ENCODE measurements around the gene SLTM.
"Not testable (repeated sequence)": the region's sequence is repeated elsewhere in the genome, so short reads cannot be mapped to it uniquely, and the experiment has no call there.

Gene SLTM

GRCh38 chr15:58852347-58852746, 81.1 kb downstream of the SLTM start:
- Histone ChIP-seq H3K4me2 (ENCODE audit: low read length) (no peak overlapping the region), H3K36me3 (ENCODE audit: control insufficient read depth, low read length) (no peaks in the 10 kb centered on the region), H4K20me1 (ENCODE audit: control insufficient read depth, insufficient read depth, low read depth, low read length) (no peaks in the 10 kb centered on the region), H3K27me3 (ENCODE audit: control insufficient read depth, low read length) (no peaks in the 10 kb centered on the region), H3K9me2 (replicated peaks; ENCODE audit: control insufficient read depth, low read length) (no peaks in the 10 kb centered on the region), H3K4me1 (ENCODE audit: control insufficient read depth, low read length) (0 out of 2 replicates have a peak, but pooled peaks cover 4% of the 10 kb centered on the region), H3F3A (ENCODE audit: control insufficient read depth, insufficient read depth) (no peaks in the 10 kb centered on the region), H3K9me3 (ENCODE audit: control insufficient read depth, insufficient read depth, low read length) (no peaks in the 10 kb centered on the region), H3K79me2 (ENCODE audit: control insufficient read depth, low read length) (no peaks in the 10 kb centered on the region), H3K4me3 (ENCODE audit: low read length) (no peak overlapping the region), H3K27ac (ENCODE audit: low read depth, low read length) (no peak overlapping the region)
- peak; percentile 27 for TF ChIP-seq CTCF (IDR thresholded peaks at IDR 0.05; ENCODE audit: low read depth, low read length, poor library complexity, severe bottlenecking)
- no peak for TF ChIP-seq EZH2phosphoT487 (IDR thresholded peaks at IDR 0.05; ENCODE audit: borderline replicate concordance, low read length)

GRCh38 chr15:58851205-58851604, 82.3 kb downstream of the SLTM start:
- H3K36me3 ChIP-seq (ENCODE audit: control insufficient read depth, low read length); H3K79me2 ChIP-seq (ENCODE audit: control insufficient read depth, low read length); H3K4me2 ChIP-seq (ENCODE audit: low read length); H3K27me3 ChIP-seq (ENCODE audit: control insufficient read depth, low read length); H3K9me2 ChIP-seq (replicated peaks; ENCODE audit: control insufficient read depth, low read length); H3K9me3 ChIP-seq (ENCODE audit: control insufficient read depth, insufficient read depth, low read length); H3K27ac ChIP-seq (ENCODE audit: low read depth, low read length); H3K4me3 ChIP-seq (ENCODE audit: low read length); H3K4me1 ChIP-seq (ENCODE audit: control insufficient read depth, low read length); H3F3A ChIP-seq (ENCODE audit: control insufficient read depth, insufficient read depth); H4K20me1 ChIP-seq (ENCODE audit: control insufficient read depth, insufficient read depth, low read depth, low read length): not testable (repeated sequence)

GRCh38 chr15:58842713-58843396, 90.6 kb downstream of the SLTM start:
- H3K9me2 ChIP-seq (replicated peaks; ENCODE audit: control insufficient read depth, low read length), result no peaks in the 10 kb centered on the region
- H3K9me3 ChIP-seq (ENCODE audit: control insufficient read depth, insufficient read depth, low read length), result no peaks in the 10 kb centered on the region
- H4K20me1 ChIP-seq (ENCODE audit: control insufficient read depth, insufficient read depth, low read depth, low read length), result no peaks in the 10 kb centered on the region
- TF ChIP-seq EZH2phosphoT487 (IDR thresholded peaks at IDR 0.05; ENCODE audit: borderline replicate concordance, low read length), result no peak
- no peak for TF ChIP-seq CTCF (IDR thresholded peaks at IDR 0.05; ENCODE audit: low read depth, low read length, poor library complexity, severe bottlenecking)
- no peaks in the 10 kb centered on the region for H3K4me1 ChIP-seq (ENCODE audit: control insufficient read depth, low read length)
- no peak overlapping the region for H3K4me2 ChIP-seq (ENCODE audit: low read length)
- no peaks in the 10 kb centered on the region for H3K27me3 ChIP-seq (ENCODE audit: control insufficient read depth, low read length)
- H3K36me3 ChIP-seq (ENCODE audit: control insufficient read depth, low read length), result no peaks in the 10 kb centered on the region
- H3F3A ChIP-seq (ENCODE audit: control insufficient read depth, insufficient read depth), result no peaks in the 10 kb centered on the region
- H3K79me2 ChIP-seq (ENCODE audit: control insufficient read depth, low read length), result no peaks in the 10 kb centered on the region
- H3K27ac ChIP-seq (ENCODE audit: low read depth, low read length), result no peak overlapping the region
- H3K4me3 ChIP-seq (ENCODE audit: low read length), result no peak overlapping the region

GRCh38 chr15:58840048-58840447, 93.4 kb downstream of the SLTM start:
- no peaks in the 10 kb centered on the region for H3K4me1 ChIP-seq (ENCODE audit: control insufficient read depth, low read length)
- H3K9me2 ChIP-seq (replicated peaks; ENCODE audit: control insufficient read depth, low read length), result no peaks in the 10 kb centered on the region
- H3K4me3 ChIP-seq (ENCODE audit: low read length), result no peak overlapping the region
- H3F3A ChIP-seq (ENCODE audit: control insufficient read depth, insufficient read depth), result no peaks in the 10 kb centered on the region
- H3K27me3 ChIP-seq (ENCODE audit: control insufficient read depth, low read length), result no peaks in the 10 kb centered on the region
- H3K36me3 ChIP-seq (ENCODE audit: control insufficient read depth, low read length), result no peaks in the 10 kb centered on the region
- H3K4me2 ChIP-seq (ENCODE audit: low read length), result no peak overlapping the region
- H3K27ac ChIP-seq (ENCODE audit: low read depth, low read length), result no peak overlapping the region
- no peak for TF ChIP-seq CTCF (IDR thresholded peaks at IDR 0.05; ENCODE audit: low read depth, low read length, poor library complexity, severe bottlenecking)
- no peaks in the 10 kb centered on the region for H3K79me2 ChIP-seq (ENCODE audit: control insufficient read depth, low read length)
- H3K9me3 ChIP-seq (ENCODE audit: control insufficient read depth, insufficient read depth, low read length), result no peaks in the 10 kb centered on the region
- H4K20me1 ChIP-seq (ENCODE audit: control insufficient read depth, insufficient read depth, low read depth, low read length), result no peaks in the 10 kb centered on the region

Measured in DOHH2 (cell line).